Mesenchymal stem cell (in vitro differentiated cells and primary cell): ENCODE results near the gene AVPR2.

Experiments
- DNase-seq: peaks from one replicate; pipeline ENCODE4 v3.0.0-alpha.2; 2013
- H2AFZ ChIP-seq: one replicate; pipeline ENCODE4 v1.6.1; 2013; ENCODE audit warnings: low read depth, mild to moderate bottlenecking, control low read depth, inconsistent platforms, low read length, moderate library complexity
- H2AK5ac ChIP-seq: 2 replicates; pipeline ENCODE4 v1.6.1; 2013; ENCODE audit warnings: low read length, moderate library complexity, mild to moderate bottlenecking, inconsistent platforms; ENCODE audit not compliant: severe bottlenecking
- H2BK120ac ChIP-seq: one replicate; pipeline ENCODE4 v1.6.1; 2013; ENCODE audit warnings: low read depth, mild to moderate bottlenecking, inconsistent platforms, low read length, moderate library complexity
- H2BK12ac ChIP-seq, 2 experiments: one replicate each; pipeline ENCODE4 v1.6.1; 2013; ENCODE audit warnings: inconsistent platforms in 2 of 2, low read length in 2 of 2, mild to moderate bottlenecking in 2 of 2, moderate library complexity in 2 of 2, control low read depth in 1 of 2
- H2BK15ac ChIP-seq: one replicate; pipeline ENCODE4 v1.6.1; 2013; ENCODE audit warnings: mild to moderate bottlenecking, low read depth, inconsistent platforms; ENCODE audit not compliant: poor library complexity, severe bottlenecking
- H2BK5ac ChIP-seq: 2 replicates; pipeline ENCODE4 v1.6.1; 2013; ENCODE audit warnings: low read depth, mild to moderate bottlenecking, low read length, control low read depth, inconsistent platforms; ENCODE audit not compliant: poor library complexity, severe bottlenecking
- H3K14ac ChIP-seq, 2 experiments: one replicate each; pipeline ENCODE4 v1.6.1; 2013; ENCODE audit warnings: inconsistent platforms in 2 of 2, low read length in 2 of 2, control low read depth in 1 of 2, mild to moderate bottlenecking in 1 of 2, moderate library complexity in 1 of 2
- H3K18ac ChIP-seq, 2 experiments: one replicate each; pipeline ENCODE4 v1.6.1; 2013; ENCODE audit warnings: inconsistent platforms in 2 of 2, low read length in 2 of 2, control low read depth in 1 of 2, low read depth in 1 of 2, mild to moderate bottlenecking in 1 of 2
- H3K23ac ChIP-seq, 2 experiments: one replicate each; pipeline ENCODE4 v1.6.1; 2013; ENCODE audit warnings: inconsistent platforms in 2 of 2, low read length in 2 of 2, mild to moderate bottlenecking in 2 of 2, moderate library complexity in 2 of 2, control low read depth in 1 of 2
- H3K27ac ChIP-seq: 2 replicates; pipeline ENCODE4 v1.5.1; 2013; ENCODE audit warnings: mild to moderate bottlenecking, moderate library complexity, low read length, control low read depth, inconsistent platforms; ENCODE audit not compliant: poor library complexity, severe bottlenecking
- H3K27me3 ChIP-seq, 2 experiments: 2 replicates each; pipeline versions ENCODE4 v1.6.1 to v1.7.0; 2013; ENCODE audit warnings: low read length in 2 of 2, mild to moderate bottlenecking in 2 of 2, moderate library complexity in 2 of 2, control low read depth in 1 of 2, inconsistent platforms in 1 of 2; ENCODE audit not compliant: control insufficient read depth in 1 of 2, insufficient read depth in 1 of 2
- H3K36me3 ChIP-seq, 2 experiments: 2 replicates each; pipeline versions ENCODE4 v1.6.1 to v1.7.0; 2013; ENCODE audit warnings: low read length in 2 of 2, control low read depth in 1 of 2, inconsistent platforms in 1 of 2, low read depth in 1 of 2, mild to moderate bottlenecking in 1 of 2; ENCODE audit not compliant: insufficient read depth in 2 of 2, control insufficient read depth in 1 of 2
- H3K4ac ChIP-seq, 2 experiments: one replicate each; pipeline ENCODE4 v1.6.1; 2013; ENCODE audit warnings: inconsistent platforms in 2 of 2, low read length in 2 of 2, mild to moderate bottlenecking in 2 of 2, moderate library complexity in 2 of 2, control low read depth in 1 of 2, low read depth in 1 of 2
- H3K4me1 ChIP-seq: 2 replicates; pipeline ENCODE4 v1.6.1; 2013; ENCODE audit warnings: low read depth, low read length, control low read depth; ENCODE audit not compliant: control insufficient read depth, insufficient read depth
- H3K4me2 ChIP-seq: 2 replicates; pipeline ENCODE4 v1.6.1; 2013; ENCODE audit warnings: low read length, mild to moderate bottlenecking, inconsistent platforms; ENCODE audit not compliant: poor library complexity, severe bottlenecking
- H3K4me3 ChIP-seq, 2 experiments: 2 replicates each; pipeline versions ENCODE4 v1.5.1 to v1.7.0; 2013; ENCODE audit warnings: low read length in 2 of 2, mild to moderate bottlenecking in 2 of 2, control low read depth in 1 of 2, low read depth in 1 of 2; ENCODE audit not compliant: insufficient read depth in 1 of 2
- H3K79me1 ChIP-seq: replicated peaks from 2 replicates; pipeline ENCODE4 v1.6.1; 2013; ENCODE audit warnings: mild to moderate bottlenecking, control low read depth, low read length, inconsistent platforms; ENCODE audit not compliant: poor library complexity, severe bottlenecking
- H3K9ac ChIP-seq: 2 replicates; pipeline ENCODE4 v1.7.0; 2013; ENCODE audit warnings: mild to moderate bottlenecking, low read length, moderate library complexity
- H3K9me3 ChIP-seq: 2 replicates; pipeline ENCODE4 v1.7.0; 2013; ENCODE audit warnings: mild to moderate bottlenecking, low read length; ENCODE audit not compliant: control insufficient read depth
- H4K8ac ChIP-seq: one replicate; pipeline ENCODE4 v1.6.1; 2013; ENCODE audit warnings: inconsistent platforms, mild to moderate bottlenecking, low read length, moderate library complexity
- H4K91ac ChIP-seq: one replicate; pipeline ENCODE4 v1.6.1; 2013; ENCODE audit warnings: mild to moderate bottlenecking, low read length, inconsistent platforms
- WGBS: methylation state at CpG from one replicate; pipeline ENCODE4 v1.1.7; 2013; ENCODE audit warnings: mixed read lengths; 5-methylcytosine and 5-hydroxymethylcytosine counted together

Gene AVPR2

DNA sequence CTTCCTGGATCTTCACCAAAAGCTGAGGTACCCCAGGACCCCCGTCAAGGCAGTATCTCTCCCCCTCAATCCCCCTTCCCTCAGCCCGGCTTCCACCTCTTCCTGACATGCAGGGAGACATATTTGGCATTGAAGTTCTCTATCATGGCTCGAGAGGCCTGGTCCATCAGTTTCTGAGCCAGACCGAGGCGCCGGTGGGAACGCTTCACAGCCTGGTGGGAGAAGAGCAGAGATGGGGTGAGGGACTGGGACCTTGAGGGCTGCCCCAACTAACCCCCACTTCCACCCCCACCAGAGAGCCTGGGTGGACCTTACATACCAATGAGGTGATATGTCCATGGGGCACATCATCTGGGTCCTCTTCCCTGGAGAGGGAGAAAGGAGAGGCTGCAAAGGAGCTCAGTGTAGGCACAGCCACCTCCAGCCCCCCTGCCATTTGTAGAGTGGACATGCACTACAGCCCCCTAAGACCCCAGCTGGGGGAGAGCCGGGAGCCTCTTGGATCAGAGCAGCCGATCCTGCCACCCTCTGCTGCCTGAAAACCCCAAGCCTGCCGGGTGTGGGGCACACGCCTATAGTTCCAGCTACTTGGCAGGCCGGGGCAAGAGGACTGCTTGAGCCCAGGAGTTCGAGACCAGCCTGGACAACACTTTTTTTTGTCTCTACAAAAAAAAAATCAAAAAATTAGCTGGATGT is 27.9 kb downstream of the AVPR2 start:
- Histone ChIP-seq H2BK5ac (no peak overlapping the region), H3K23ac (no peak overlapping the region), H2AFZ (no peak overlapping the region), H3K4me2 (no peak overlapping the region), H4K91ac (no peak overlapping the region), H3K9me3 (no peaks in the 10 kb centered on the region), H3K4me1 (peaks cover 12% of the 10 kb centered on the region), H2BK120ac (no peak overlapping the region), H3K27me3 (no peaks in the 10 kb centered on the region), H3K4ac (no peak overlapping the region), H3K36me3 (peaks cover 34 to 37% of the 10 kb centered on the region in 2 experiments), H3K18ac (no peak overlapping the region), H2BK12ac (no peak overlapping the region), H4K8ac (no peak overlapping the region), H3K27ac (no peak overlapping the region), H3K9ac (peak overlapping the region; percentile 11), H3K79me1 (peaks cover 5% of the 10 kb centered on the region), H2BK15ac (no peak overlapping the region), H3K4me3 (no peak overlapping the region), H3K14ac (no peak overlapping the region), H2AK5ac (no peak overlapping the region)
- no peak for DNase-seq
- 100% methylated on average over 2 of the region's 13 CpGs for WGBS

DNA sequence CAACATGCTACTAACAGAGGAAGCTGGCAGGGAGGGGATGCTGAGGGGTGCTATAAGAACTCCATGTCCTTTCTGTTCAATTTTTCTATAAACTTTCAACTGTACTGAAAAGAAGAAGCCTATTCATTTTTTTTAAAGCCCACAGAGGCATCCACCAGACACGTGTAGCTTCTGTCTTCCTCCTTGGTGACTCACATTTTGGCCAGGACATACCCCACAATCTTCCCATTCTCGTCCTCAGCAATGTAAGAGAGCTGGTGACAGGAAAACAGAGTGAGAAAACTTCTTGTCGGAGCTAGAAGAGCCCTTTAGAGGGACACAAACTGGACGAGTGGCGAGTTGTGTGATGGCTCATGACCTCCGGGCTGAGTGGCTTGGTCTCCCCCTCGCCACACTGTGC is 29.3 kb downstream of the AVPR2 start:
- Histone ChIP-seq H4K8ac (no peak overlapping the region), H2BK15ac (no peak overlapping the region), H2AFZ (no peak overlapping the region), H4K91ac (no peak overlapping the region), H3K4ac (peak overlapping the region in 1 of 2 experiments; percentile 8), H3K9me3 (no peaks in the 10 kb centered on the region), H3K27me3 (no peaks in the 10 kb centered on the region), H3K18ac (peak overlapping the region in 1 of 2 experiments; percentile 8), H3K4me1 (peaks cover 11% of the 10 kb centered on the region), H2AK5ac (no peak overlapping the region), H3K9ac (peak overlapping the region; percentile 82), H3K14ac (peak overlapping the region in 1 of 2 experiments; percentile 60), H3K27ac (peak overlapping the region; percentile 16), H3K4me3 (peak overlapping the region; percentile 80 to 89), H3K23ac (no peak overlapping the region), H3K36me3 (peaks cover 34 to 37% of the 10 kb centered on the region in 2 experiments), H3K4me2 (peak overlapping the region; percentile 75), H2BK12ac (no peak overlapping the region), H2BK120ac (no peak overlapping the region), H3K79me1 (peaks cover 5% of the 10 kb centered on the region), H2BK5ac (no peak overlapping the region)
- 29% methylated on average over 5 of the region's 7 CpGs for WGBS
- DNase-seq = peak; percentile 51

- no peak overlapping the region for H4K91ac ChIP-seq
- peak overlapping the region in 1 of 2 experiments; percentile 81 for H3K14ac ChIP-seq
- H3K4me2 ChIP-seq = peak overlapping the region; percentile 75
- peak overlapping the region; percentile 82 for H3K9ac ChIP-seq
- no peaks in the 10 kb centered on the region for H3K27me3 ChIP-seq
- no peak for DNase-seq
- peak overlapping the region in 1 of 2 experiments; percentile 58 for H3K4ac ChIP-seq
- H3K18ac ChIP-seq = peak overlapping the region; percentile 62 to 75
- peaks cover 10% of the 10 kb centered on the region for H3K4me1 ChIP-seq
- no peak overlapping the region for H2BK15ac ChIP-seq
- H4K8ac ChIP-seq = no peak overlapping the region
- H2AFZ ChIP-seq = no peak overlapping the region
- peaks cover 31 to 36% of the 10 kb centered on the region in 2 experiments for H3K36me3 ChIP-seq
- peak overlapping the region in 1 of 2 experiments; percentile 89 for H3K23ac ChIP-seq
- H3K4me3 ChIP-seq = peak overlapping the region; percentile 80 to 89
- no peak overlapping the region for H2AK5ac ChIP-seq
- 6% methylated on average over 26 of the region's 33 CpGs for WGBS
- H3K9me3 ChIP-seq = no peaks in the 10 kb centered on the region
- H2BK12ac ChIP-seq = no peak overlapping the region
- peaks cover 5% of the 10 kb centered on the region for H3K79me1 ChIP-seq
- H3K27ac ChIP-seq = peak overlapping the region; percentile 16
- H2BK120ac ChIP-seq = no peak overlapping the region
- H2BK5ac ChIP-seq = no peak overlapping the region
These were observed 29.8 kb downstream of the AVPR2 start for GRCh38 chrX:153934148-153934761.

DNA sequence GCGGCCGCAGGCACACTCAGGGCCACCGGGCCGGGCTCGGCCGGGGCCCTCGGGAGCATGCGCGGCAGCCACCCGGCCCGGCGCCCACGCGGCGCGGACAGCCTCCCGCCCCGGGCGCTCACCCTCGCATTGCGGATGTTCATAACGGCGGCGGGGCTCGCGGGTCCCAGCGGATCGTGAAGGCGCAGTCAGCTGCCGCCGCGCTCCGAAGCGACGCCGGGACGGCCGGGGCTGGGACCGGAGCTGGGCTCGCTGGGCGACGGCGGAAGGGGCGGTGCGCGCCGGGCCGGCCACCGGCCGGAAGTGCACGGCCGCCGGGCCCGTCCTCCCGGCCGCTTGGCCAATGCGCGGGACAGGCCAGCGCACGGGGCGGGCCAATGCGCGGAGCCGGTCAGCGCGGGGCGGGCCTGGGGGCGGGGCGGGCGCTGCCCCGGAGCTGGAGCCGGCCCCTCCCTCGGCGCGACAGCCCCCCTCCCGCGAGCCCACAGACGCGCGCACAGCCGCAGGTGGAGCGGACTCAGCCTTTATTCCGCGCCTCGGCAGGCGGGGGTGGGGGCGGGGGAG is 30.4 kb downstream of the AVPR2 start, which contains the start of gene NAA10:
Gene NAA10 (minus strand): TSS at position 276 of the 564 bp plus-strand sequence. CDS start 133 bp downstream, at position 143.
- Histone ChIP-seq H3K4me1 (peaks cover 10% of the 10 kb centered on the region), H2BK12ac (no peak within 1 kb of the TSS), H2BK15ac (no peak within 1 kb of the TSS), H3K9me3 (no peaks in the 10 kb centered on the region), H3K36me3 (peaks cover 26 to 30% of the 10 kb centered on the region in 2 experiments), H3K9ac (peak within 1 kb of the TSS; percentile 82), H3K27ac (peak within 1 kb of the TSS; percentile 16), H3K4ac (peak within 1 kb of the TSS in 1 of 2 experiments; percentile 58), H2AFZ (peak within 1 kb of the TSS; percentile 53), H3K4me2 (peak within 1 kb of the TSS; percentile 75), H3K79me1 (peaks cover 5% of the 10 kb centered on the region), H3K18ac (peak within 1 kb of the TSS; percentile 62 to 75), H3K4me3 (peak within 1 kb of the TSS; percentile 80 to 89), H2BK120ac (no peak within 1 kb of the TSS), H3K27me3 (peaks cover 0 to 5% of the 10 kb centered on the region in 2 experiments), H4K8ac (peak within 1 kb of the TSS; percentile 41), H2AK5ac (no peak within 1 kb of the TSS), H2BK5ac (no peak within 1 kb of the TSS), H3K23ac (peak within 1 kb of the TSS in 1 of 2 experiments; percentile 89), H3K14ac (peak within 1 kb of the TSS in 1 of 2 experiments; percentile 81), H4K91ac (no peak within 1 kb of the TSS)
- WGBS = 0% methylated on average over 14 of the region's 87 CpGs
- DNase-seq = peak; percentile 67
